ENCODE results near the gene CKAP2L. TPM values are rescaled to one million over a fixed set of nuclear protein-coding genes. Genes with fewer than 3 reads are reported as not detected.

The CKAP2L gene
- total and polyA plus RNA-seq, 10 of the 15 experiments (the other 5 are each of a cell fraction or from before 2014, with no cell fraction given): 10.5 to 37.4 (median 20.2) TPM

DNA sequence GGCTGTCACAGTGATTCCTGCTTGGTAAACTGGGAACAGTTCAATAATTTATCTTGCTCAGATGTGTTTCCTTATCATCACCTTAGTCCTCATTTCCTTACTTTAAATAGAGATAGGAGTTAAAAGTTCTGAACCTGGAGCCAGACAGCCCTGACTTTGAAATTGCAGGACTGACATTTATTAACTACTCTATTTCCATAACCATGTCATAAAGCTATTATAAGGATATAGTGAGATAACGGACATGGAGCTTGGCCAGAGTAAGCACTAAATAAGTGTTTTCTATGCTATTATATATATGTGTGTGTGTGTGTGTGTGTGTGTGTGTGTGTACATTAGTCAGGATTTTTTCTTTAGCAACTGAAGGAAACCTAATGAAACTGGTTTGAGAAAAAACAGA lies 30.5 kb downstream of the CKAP2L start (continued):
- TF ChIP-seq, protein P1, sequence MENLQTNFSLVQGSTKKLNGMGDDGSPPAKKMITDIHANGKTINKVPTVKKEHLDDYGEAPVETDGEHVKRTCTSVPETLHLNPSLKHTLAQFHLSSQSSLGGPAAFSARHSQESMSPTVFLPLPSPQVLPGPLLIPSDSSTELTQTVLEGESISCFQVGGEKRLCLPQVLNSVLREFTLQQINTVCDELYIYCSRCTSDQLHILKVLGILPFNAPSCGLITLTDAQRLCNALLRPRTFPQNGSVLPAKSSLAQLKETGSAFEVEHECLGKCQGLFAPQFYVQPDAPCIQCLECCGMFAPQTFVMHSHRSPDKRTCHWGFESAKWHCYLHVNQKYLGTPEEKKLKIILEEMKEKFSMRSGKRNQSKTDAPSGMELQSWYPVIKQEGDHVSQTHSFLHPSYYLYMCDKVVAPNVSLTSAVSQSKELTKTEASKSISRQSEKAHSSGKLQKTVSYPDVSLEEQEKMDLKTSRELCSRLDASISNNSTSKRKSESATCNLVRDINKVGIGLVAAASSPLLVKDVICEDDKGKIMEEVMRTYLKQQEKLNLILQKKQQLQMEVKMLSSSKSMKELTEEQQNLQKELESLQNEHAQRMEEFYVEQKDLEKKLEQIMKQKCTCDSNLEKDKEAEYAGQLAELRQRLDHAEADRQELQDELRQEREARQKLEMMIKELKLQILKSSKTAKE (IDR thresholded peaks at IDR 0.05; ENCODE audit: low read depth, poor library complexity, severe bottlenecking): no peak
- no peak for TF ChIP-seq FOXK2 (IDR thresholded peaks at IDR 0.05)
- TF ChIP-seq CREB1 (IDR thresholded peaks at IDR 0.05; ENCODE audit: low read depth): no peak
- TF ChIP-seq NFYB (IDR thresholded peaks at IDR 0.05; ENCODE audit: insufficient read depth, low read depth, low read length): no peak
- no peak for TF ChIP-seq RB1 (IDR thresholded peaks at IDR 0.05; ENCODE audit: borderline replicate concordance)

DNA sequence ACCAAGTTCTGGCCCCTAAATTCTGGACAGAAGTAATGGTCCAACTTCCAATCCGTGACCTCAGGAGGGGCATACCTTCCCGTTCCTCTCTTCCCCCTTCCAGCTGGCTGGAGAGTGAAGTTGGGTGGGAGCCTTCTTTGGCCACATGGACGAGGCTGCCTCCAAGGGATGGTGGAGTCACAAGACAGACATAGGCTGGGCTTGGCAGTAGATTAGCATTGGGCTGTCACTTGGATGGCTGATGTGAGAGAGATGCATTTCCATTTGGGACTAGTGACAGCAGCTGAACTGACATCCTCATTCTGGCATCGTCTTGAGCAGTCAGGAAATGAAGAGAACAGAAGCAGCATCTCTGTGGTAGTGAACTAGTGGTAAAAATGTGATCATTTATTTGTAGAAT lies 31.0 kb downstream of the CKAP2L start:
- H2AFZ ChIP-seq (ENCODE audit: control insufficient read depth, low read depth, low read length): no peak overlapping the region
- intact Hi-C loops (cut with micrococcal nuclease; ENCODE audit: unreplicated experiment) (no loop called here), in situ Hi-C loops (cut with MboI) (no loop called here)
- no peaks in the 10 kb centered on the region for H3K79me2 ChIP-seq (ENCODE audit: control insufficient read depth, insufficient read depth, low read length)
- ChIA-PET RAD21 (ENCODE audit: unreplicated experiment) (interaction anchor here (1.6 kb wide), 1 partner anchor 208 kb away, joined by 9 read pairs; no protein-coding TSS in a partner anchor), POLR2A (interaction anchor here (0.6 to 0.7 kb wide), 2 partner anchors 17 to 300 kb away, joined by 3 to 4 read pairs; partner anchors contain the start of gene RGPD8), SMC1A (ENCODE audit: uncharacterized antibody, unreplicated experiment) (interaction anchor here (1.6 to 2.9 kb wide), 2 partner anchors 15 to 208 kb away, joined by 6 to 11 read pairs; no protein-coding TSS in a partner anchor), CTCF (interaction anchor here (10.4 to 12.8 kb wide), 2 partner anchors 103 to 208 kb away, joined by 106 to 671 read pairs; no protein-coding TSS in a partner anchor)
- H3K27me3 ChIP-seq (replicated peaks in 1 of 2; ENCODE audit: control insufficient read depth in 2 of 2, insufficient read depth in 2 of 2, low read length in 1 of 2): no peaks in the 10 kb centered on the region
- no peaks in the 10 kb centered on the region for H4K20me1 ChIP-seq (ENCODE audit: control insufficient read depth, insufficient read depth)
- DNase-seq (ENCODE audit: low read depth, low spot score) (no peak), FAIRE-seq (no peak), ATAC-seq (no peak)
- no peak overlapping the region for H3K9ac ChIP-seq (ENCODE audit: control insufficient read depth, insufficient read depth, low read length)
- no TSS peak for BruUV-seq (replicated peaks)
- no peaks in the 10 kb centered on the region for H3K9me3 ChIP-seq (replicated peaks; ENCODE audit: control insufficient read depth, insufficient read depth, low read length)
- no peak overlapping the region for H3K4me2 ChIP-seq (ENCODE audit: control insufficient read depth, insufficient read depth)
- 78% methylated on average over 4 of the region's 4 CpGs for WGBS (ENCODE audit: insufficient coverage, insufficient replicate concordance, low lambda C conversion rate, missing lambda C conversion rate)
- no peak overlapping the region for H3K27ac ChIP-seq (ENCODE audit: control insufficient read depth, insufficient read depth)
- H3K4me3 ChIP-seq: no peak overlapping the region
- TF ChIP-seq GABPA (IDR thresholded peaks at IDR 0.05; ENCODE audit: low read depth) (no peak), MTA3 (IDR thresholded peaks at IDR 0.05; ENCODE audit: borderline replicate concordance, low read length) (no peak), HDAC6 (IDR thresholded peaks at IDR 0.05; ENCODE audit: unreplicated experiment) (no peak), STAT3 (IDR thresholded peaks at IDR 0.05; ENCODE audit: low read depth, low read length) (no peak)
- TF ChIP-seq, protein P2, sequence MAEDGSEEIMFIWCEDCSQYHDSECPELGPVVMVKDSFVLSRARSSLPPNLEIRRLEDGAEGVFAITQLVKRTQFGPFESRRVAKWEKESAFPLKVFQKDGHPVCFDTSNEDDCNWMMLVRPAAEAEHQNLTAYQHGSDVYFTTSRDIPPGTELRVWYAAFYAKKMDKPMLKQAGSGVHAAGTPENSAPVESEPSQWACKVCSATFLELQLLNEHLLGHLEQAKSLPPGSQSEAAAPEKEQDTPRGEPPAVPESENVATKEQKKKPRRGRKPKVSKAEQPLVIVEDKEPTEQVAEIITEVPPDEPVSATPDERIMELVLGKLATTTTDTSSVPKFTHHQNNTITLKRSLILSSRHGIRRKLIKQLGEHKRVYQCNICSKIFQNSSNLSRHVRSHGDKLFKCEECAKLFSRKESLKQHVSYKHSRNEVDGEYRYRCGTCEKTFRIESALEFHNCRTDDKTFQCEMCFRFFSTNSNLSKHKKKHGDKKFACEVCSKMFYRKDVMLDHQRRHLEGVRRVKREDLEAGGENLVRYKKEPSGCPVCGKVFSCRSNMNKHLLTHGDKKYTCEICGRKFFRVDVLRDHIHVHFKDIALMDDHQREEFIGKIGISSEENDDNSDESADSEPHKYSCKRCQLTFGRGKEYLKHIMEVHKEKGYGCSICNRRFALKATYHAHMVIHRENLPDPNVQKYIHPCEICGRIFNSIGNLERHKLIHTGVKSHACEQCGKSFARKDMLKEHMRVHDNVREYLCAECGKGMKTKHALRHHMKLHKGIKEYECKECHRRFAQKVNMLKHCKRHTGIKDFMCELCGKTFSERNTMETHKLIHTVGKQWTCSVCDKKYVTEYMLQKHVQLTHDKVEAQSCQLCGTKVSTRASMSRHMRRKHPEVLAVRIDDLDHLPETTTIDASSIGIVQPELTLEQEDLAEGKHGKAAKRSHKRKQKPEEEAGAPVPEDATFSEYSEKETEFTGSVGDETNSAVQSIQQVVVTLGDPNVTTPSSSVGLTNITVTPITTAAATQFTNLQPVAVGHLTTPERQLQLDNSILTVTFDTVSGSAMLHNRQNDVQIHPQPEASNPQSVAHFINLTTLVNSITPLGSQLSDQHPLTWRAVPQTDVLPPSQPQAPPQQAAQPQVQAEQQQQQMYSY (CRISPR knock-in tag; IDR thresholded peaks at IDR 0.05): no peak
- TF ChIP-seq, protein P3, sequence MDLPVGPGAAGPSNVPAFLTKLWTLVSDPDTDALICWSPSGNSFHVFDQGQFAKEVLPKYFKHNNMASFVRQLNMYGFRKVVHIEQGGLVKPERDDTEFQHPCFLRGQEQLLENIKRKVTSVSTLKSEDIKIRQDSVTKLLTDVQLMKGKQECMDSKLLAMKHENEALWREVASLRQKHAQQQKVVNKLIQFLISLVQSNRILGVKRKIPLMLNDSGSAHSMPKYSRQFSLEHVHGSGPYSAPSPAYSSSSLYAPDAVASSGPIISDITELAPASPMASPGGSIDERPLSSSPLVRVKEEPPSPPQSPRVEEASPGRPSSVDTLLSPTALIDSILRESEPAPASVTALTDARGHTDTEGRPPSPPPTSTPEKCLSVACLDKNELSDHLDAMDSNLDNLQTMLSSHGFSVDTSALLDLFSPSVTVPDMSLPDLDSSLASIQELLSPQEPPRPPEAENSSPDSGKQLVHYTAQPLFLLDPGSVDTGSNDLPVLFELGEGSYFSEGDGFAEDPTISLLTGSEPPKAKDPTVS (IDR thresholded peaks at IDR 0.05; ENCODE audit: low read depth, low read length): no peak
- peaks cover under 1% of the 10 kb centered on the region; the same call in 1 of the 2 replicates for H3K4me1 ChIP-seq (ENCODE audit: control insufficient read depth, insufficient read depth, low read length)
- H3K36me3 ChIP-seq (ENCODE audit: control insufficient read depth in 2 of 2, insufficient read depth in 2 of 2, low read length in 1 of 2): peaks cover 0 to 4% of the 10 kb centered on the region in 2 experiments; a peak in 1 of 4 replicates
